Vagina (tissue), 2 donors: Measurements from ENCODE around the gene UBE2E2. TPM values are rescaled to one million over a fixed set of nuclear protein-coding genes. Genes with fewer than 3 reads are reported as not detected.

Source experiments
- DNase-seq, 2 donors: peaks; one replicate each; pipeline ENCODE4 v3.0.0-alpha.2; 2017; ENCODE audit errors: extremely low spot score in 2 of 2
- H3K27ac ChIP-seq: fragments of 200-600 bp; sonication (generic); one replicate; pipeline ENCODE4 v1.5.1; 2019
- H3K27me3 ChIP-seq: fragments of 200-600 bp; sonication (generic); one replicate; pipeline ENCODE4 v1.5.1; 2019
- H3K36me3 ChIP-seq, 2 donors: fragments of 200-600 bp; sonication (generic); one replicate each; pipeline ENCODE4 v1.5.1; 2017 to 2019
- H3K4me1 ChIP-seq: fragments of 200-600 bp; sonication (generic); one replicate; pipeline ENCODE4 v1.5.1; 2019
- H3K4me3 ChIP-seq, 2 donors: fragments of 200-600 bp; sonication (generic); 1 replicate in 1 of 2; 2 replicates in 1 of 2; pipeline ENCODE4 v1.5.1; 2016 to 2019
- H3K9me3 ChIP-seq: fragments of 200-600 bp; sonication (generic); one replicate; pipeline ENCODE4 v1.5.1; 2019
- POLR2A ChIP-seq, 2 donors: fragments of 450-650 bp; IDR thresholded peaks; one replicate each; pipeline ENCODE4 v1.6.1; 2017; ENCODE audit warnings: antibody characterized with exemption in 2 of 2, mild to moderate bottlenecking in 2 of 2, moderate library complexity in 2 of 2
- POLR2AphosphoS5 ChIP-seq, 2 donors: sonication (generic); formaldehyde crosslinking; IDR thresholded peaks; one replicate each; pipeline ENCODE4 v1.9.0; 2017; ENCODE audit warnings: antibody characterized with exemption in 2 of 2, mild to moderate bottlenecking in 2 of 2, low read depth in 1 of 2; ENCODE audit not compliant: insufficient read depth in 1 of 2
- intact Hi-C: fragments of 100-400 bp; cut with DNase I; formaldehyde crosslinking; loops from one replicate; pipeline ENCODE4 v1.15.1; 2023
- total RNA-seq: library from RNA; depleted of rRNA; stranded (reverse); fragments of >200 nt; gene quantifications from one replicate; pipeline ENCODE4 v1.2.3, GENCODE V29; 2016
- TF ChIP-seq, protein P1 (sequence below), 3 experiments: fragments of 450-650 bp in 2 of 3; fragments of 200-600 bp in 1 of 3; sonication (generic) in 1 of 3; IDR thresholded peaks; one replicate each; pipeline ENCODE4 v1.5.1; 2017 to 2019; ENCODE audit warnings: antibody characterized with exemption in 3 of 3, mild to moderate bottlenecking in 2 of 3, moderate library complexity in 2 of 3

The UBE2E2 gene
- total RNA-seq, 1 donor from 2014 or later = 31.2 TPM

DNA sequence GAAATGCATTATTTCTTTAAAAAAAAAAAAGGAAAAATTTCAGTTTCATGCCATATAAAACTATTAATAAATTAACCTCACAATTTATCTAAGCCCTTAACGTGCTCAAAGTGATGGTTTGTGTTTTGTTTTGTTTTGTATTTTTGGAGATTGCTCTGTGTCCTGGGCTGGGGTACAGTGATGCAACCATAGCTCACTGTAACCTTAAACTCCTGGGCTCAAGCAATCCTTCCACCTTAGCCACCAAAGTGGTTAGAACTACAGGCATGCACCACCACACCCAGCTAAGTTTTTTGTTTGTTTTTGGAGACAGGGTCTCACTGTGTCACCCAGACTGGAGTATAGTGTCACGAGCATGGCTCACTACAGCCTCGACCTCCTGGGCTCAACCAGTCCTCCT lies 180.7 kb downstream of the UBE2E2 start:
- Histone ChIP-seq H3K4me3 (no peak overlapping the region), H3K36me3 (no peaks in the 10 kb centered on the region)
- intact Hi-C loops = no loop called here

DNA sequence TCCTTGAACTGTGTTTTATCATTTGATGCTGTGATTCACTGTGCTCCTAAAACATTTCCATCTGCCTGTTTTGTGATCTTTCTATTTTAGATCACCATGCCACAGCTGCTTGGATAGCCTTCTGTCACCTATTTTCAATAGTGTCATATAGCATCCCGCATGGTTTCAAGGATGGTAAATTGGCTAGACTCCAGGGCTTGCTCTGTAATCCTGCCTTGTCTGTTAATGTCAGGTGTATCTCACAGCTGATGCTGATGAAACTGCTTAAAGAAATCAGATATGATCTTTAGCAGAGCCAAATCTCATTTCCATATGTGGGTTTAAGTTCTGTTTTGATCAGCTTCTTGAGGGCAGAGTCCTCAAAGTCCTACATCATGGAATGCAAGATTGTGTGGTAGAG lies 182.2 kb downstream of the UBE2E2 start:
- H3K4me3 ChIP-seq = no peak overlapping the region
- intact Hi-C loops = no loop called here
- TF ChIP-seq POLR2AphosphoS5 (IDR thresholded peaks at IDR 0.05; ENCODE audit: insufficient read depth in 1 of 2, low read depth in 1 of 2) (no peak), POLR2A (IDR thresholded peaks at IDR 0.05) (no peak)
- TF ChIP-seq, protein P1, sequence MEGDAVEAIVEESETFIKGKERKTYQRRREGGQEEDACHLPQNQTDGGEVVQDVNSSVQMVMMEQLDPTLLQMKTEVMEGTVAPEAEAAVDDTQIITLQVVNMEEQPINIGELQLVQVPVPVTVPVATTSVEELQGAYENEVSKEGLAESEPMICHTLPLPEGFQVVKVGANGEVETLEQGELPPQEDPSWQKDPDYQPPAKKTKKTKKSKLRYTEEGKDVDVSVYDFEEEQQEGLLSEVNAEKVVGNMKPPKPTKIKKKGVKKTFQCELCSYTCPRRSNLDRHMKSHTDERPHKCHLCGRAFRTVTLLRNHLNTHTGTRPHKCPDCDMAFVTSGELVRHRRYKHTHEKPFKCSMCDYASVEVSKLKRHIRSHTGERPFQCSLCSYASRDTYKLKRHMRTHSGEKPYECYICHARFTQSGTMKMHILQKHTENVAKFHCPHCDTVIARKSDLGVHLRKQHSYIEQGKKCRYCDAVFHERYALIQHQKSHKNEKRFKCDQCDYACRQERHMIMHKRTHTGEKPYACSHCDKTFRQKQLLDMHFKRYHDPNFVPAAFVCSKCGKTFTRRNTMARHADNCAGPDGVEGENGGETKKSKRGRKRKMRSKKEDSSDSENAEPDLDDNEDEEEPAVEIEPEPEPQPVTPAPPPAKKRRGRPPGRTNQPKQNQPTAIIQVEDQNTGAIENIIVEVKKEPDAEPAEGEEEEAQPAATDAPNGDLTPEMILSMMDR (IDR thresholded peaks at IDR 0.05) = no peak
- H3K27me3 ChIP-seq = no peaks in the 10 kb centered on the region
- no peaks in the 10 kb centered on the region for H3K4me1 ChIP-seq
- no peak for DNase-seq
- no peaks in the 10 kb centered on the region for H3K36me3 ChIP-seq
- H3K9me3 ChIP-seq = no peaks in the 10 kb centered on the region
- no peak overlapping the region for H3K27ac ChIP-seq

More for the DNA sequence above, 180.7 kb downstream of the UBE2E2 start:
- Histone ChIP-seq H3K4me1 (no peaks in the 10 kb centered on the region), H3K27ac (no peak overlapping the region), H3K27me3 (no peaks in the 10 kb centered on the region), H3K9me3 (no peaks in the 10 kb centered on the region)
- TF ChIP-seq, protein P1 (IDR thresholded peaks at IDR 0.05) = no peak
- TF ChIP-seq POLR2AphosphoS5 (IDR thresholded peaks at IDR 0.05; ENCODE audit: insufficient read depth in 1 of 2, low read depth in 1 of 2) (no peak), POLR2A (IDR thresholded peaks at IDR 0.05) (no peak)
- DNase-seq = no peak

DNA sequence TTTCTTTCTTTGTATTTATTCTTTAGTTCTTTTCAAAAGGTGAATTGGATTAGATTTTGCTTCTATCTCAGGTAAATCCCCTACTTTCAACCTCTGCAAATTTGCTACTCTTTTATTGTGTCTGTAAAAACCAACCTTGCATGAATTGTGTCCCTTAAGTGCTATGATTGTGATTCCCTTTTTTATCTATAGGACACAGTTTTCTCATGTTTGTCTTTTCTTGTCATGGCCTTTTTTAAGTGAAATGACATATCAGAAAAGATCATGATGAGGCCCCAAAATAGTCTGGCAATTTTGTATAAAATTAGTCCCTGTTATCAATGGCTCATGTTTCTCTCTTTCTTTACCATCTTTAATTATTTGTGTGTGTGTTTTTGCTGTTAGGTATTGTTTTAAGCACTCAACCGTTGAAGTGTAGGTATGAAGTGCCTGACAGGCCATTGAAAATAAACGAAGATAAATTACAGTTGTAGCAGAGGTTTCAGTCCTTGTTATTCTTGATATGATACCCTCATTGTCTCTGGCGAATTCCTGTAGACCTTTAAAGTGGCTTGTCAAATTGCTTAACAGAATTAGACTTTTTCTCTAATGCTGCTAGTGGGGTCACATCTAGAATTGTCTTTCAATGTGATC lies 184.3 kb downstream of the UBE2E2 start:
- intact Hi-C loops = no loop called here
- Histone ChIP-seq H3K27me3 (no peaks in the 10 kb centered on the region), H3K27ac (no peak overlapping the region), H3K9me3 (no peaks in the 10 kb centered on the region), H3K36me3 (no peaks in the 10 kb centered on the region), H3K4me1 (no peaks in the 10 kb centered on the region), H3K4me3 (no peak overlapping the region)
- TF ChIP-seq POLR2AphosphoS5 (IDR thresholded peaks at IDR 0.05; ENCODE audit: insufficient read depth in 1 of 2, low read depth in 1 of 2) = no peak
- no peak for TF ChIP-seq POLR2A (IDR thresholded peaks at IDR 0.05)
- TF ChIP-seq, protein P1 (IDR thresholded peaks at IDR 0.05) = no peak
- no peak for DNase-seq

DNA sequence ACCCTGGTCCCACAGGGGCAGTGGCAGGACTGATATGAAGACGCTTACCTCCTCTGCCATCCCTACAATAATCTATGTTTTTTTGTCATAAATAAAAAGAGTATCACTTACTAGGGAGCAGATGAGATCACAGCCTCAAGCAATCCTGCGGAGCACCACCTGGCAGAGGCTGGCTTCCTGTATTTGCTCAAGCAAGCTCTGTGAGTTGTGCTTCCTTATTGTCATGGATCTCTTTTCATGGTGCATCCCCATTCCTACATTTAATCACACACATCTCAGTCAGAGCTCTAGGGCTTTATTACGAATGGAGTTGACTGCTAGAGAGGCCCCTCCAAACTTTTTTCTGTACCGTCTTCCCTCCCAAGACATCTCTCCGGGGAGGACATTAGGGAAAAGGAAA lies 186.0 kb downstream of the UBE2E2 start:
- TF ChIP-seq, protein P1 (IDR thresholded peaks at IDR 0.05) = no peak
- no peak for TF ChIP-seq POLR2A (IDR thresholded peaks at IDR 0.05)
- TF ChIP-seq POLR2AphosphoS5 (IDR thresholded peaks at IDR 0.05; ENCODE audit: insufficient read depth in 1 of 2, low read depth in 1 of 2) = no peak
- H3K4me1 ChIP-seq = no peaks in the 10 kb centered on the region
- intact Hi-C loops = no loop called here
- H3K36me3 ChIP-seq = no peaks in the 10 kb centered on the region
- H3K4me3 ChIP-seq = no peak overlapping the region
- DNase-seq = no peak
- H3K27me3 ChIP-seq = no peaks in the 10 kb centered on the region
- H3K27ac ChIP-seq = no peak overlapping the region
- no peaks in the 10 kb centered on the region for H3K9me3 ChIP-seq

DNA sequence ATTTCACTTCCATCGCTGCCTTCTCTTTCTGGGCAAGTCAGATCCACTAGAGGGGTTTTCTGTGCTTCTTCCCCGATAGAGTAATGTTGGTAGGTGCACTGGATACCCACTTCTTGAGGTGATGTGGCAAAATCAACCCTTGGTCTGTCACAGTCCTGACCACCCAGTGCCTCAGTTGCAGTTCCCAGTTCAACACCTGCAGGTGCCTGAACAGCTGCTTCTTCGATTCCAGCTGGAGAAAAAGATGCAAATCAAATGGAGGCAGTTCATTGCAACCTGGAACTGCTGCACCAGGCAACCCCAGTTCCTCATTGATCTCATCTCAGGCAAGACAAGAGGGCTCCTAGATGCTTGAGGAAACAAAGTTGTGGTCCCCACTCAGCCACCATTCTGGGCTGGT lies 186.6 kb downstream of the UBE2E2 start:
- no peak for DNase-seq
- no peak overlapping the region for H3K4me3 ChIP-seq
- H3K27ac ChIP-seq = no peak overlapping the region
- no peaks in the 10 kb centered on the region for H3K4me1 ChIP-seq
- intact Hi-C loops = no loop called here
- no peaks in the 10 kb centered on the region for H3K27me3 ChIP-seq
- TF ChIP-seq POLR2A (IDR thresholded peaks at IDR 0.05) (no peak), POLR2AphosphoS5 (IDR thresholded peaks at IDR 0.05; ENCODE audit: insufficient read depth in 1 of 2, low read depth in 1 of 2) (no peak)
- TF ChIP-seq, protein P1 (IDR thresholded peaks at IDR 0.05) = no peak
- no peaks in the 10 kb centered on the region for H3K36me3 ChIP-seq
- no peaks in the 10 kb centered on the region for H3K9me3 ChIP-seq
